ENCODE results near the gene LAGE3.

DNA sequence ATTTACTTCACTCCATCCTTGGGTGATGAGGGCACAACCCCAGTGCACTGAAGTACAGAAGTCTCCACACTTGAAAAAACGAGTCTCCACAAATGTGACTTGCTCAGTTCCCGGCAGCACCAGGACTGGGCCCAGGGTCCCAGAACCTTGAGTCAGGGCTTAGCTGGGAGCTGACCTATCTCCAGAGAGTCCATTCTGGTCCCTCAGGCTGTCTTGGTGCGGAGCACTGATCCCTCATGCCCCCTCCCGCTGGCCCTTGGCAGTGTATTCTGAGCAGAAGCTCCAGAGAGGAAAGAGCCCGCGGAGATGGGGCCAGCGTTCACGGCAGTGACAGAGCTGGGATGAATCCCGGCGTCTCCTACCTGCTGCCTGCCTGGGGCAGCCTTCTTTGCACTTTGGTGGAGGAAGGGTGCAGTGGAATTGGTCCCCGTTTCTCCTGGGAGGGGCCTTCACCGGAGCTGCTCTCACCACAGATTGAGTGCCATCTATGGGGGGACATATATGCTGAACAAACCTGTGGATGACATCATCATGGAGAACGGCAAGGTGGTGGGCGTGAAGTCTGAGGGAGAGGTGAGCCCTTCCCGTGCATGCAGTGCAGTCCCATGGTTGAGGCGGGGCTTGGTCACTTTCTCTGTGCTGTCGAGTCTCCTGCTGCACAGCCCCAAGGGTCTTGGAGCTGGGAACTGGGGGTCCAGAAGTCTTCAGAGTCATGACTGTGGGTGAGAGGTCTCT, 38.3 kb downstream of the LAGE3 start:
- TF ChIP-seq, protein P1, sequence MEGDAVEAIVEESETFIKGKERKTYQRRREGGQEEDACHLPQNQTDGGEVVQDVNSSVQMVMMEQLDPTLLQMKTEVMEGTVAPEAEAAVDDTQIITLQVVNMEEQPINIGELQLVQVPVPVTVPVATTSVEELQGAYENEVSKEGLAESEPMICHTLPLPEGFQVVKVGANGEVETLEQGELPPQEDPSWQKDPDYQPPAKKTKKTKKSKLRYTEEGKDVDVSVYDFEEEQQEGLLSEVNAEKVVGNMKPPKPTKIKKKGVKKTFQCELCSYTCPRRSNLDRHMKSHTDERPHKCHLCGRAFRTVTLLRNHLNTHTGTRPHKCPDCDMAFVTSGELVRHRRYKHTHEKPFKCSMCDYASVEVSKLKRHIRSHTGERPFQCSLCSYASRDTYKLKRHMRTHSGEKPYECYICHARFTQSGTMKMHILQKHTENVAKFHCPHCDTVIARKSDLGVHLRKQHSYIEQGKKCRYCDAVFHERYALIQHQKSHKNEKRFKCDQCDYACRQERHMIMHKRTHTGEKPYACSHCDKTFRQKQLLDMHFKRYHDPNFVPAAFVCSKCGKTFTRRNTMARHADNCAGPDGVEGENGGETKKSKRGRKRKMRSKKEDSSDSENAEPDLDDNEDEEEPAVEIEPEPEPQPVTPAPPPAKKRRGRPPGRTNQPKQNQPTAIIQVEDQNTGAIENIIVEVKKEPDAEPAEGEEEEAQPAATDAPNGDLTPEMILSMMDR (IDR thresholded peaks at IDR 0.05; ENCODE audit: poor library complexity): no peak
- TF ChIP-seq EZH2 (IDR thresholded peaks at IDR 0.05; ENCODE audit: borderline replicate concordance) (no peak), EZH2phosphoT487 (IDR thresholded peaks at IDR 0.05; ENCODE audit: low read depth, severe bottlenecking, unreplicated experiment) (no peak)

Measured in hepatocyte (in vitro differentiated cells).